HEK293 (cell line): ENCODE results near the gene SORCS3.

Experiments used
- CTCF ChIA-PET: fragments of 350-600 bp; formaldehyde crosslinking; extraction: SDS; loops from one replicate; lab custom pipeline; 2021; ENCODE audit warnings: antibody characterized with exemption; lab: Yijun Ruan, JAX
- POLR2A ChIA-PET: fragments of 300-600 bp; formaldehyde crosslinking; extraction: SDS; loops from one replicate; lab custom pipeline; 2020; ENCODE audit warnings: antibody characterized with exemption, inconsistent platforms; lab: Yijun Ruan, JAX
- H3K27ac ChIP-seq: fragments of 200-500 bp; sonication (Bioruptor generic); 2 replicates; pipeline ENCODE4 v1.5.1; 2014; ENCODE audit warnings: low read depth, low read length, control low read depth, inconsistent platforms; ENCODE audit errors: extremely low read depth
- H3K36me3 ChIP-seq, 2 experiments: fragments of 200-500 bp in 1 of 2; sonication (Bioruptor generic) in 1 of 2; 1 replicate in 1 of 2; 2 replicates in 1 of 2; pipeline ENCODE4 v1.5.1; 2014 to 2017; ENCODE audit warnings: inconsistent platforms in 2 of 2, low read length in 2 of 2; ENCODE audit not compliant: control insufficient read depth in 2 of 2, insufficient read depth in 1 of 2
- H3K4me1 ChIP-seq: fragments of 200-500 bp; sonication (Bioruptor generic); 2 replicates; pipeline ENCODE4 v1.5.1; 2014; ENCODE audit warnings: mild to moderate bottlenecking, low read length, inconsistent platforms; ENCODE audit not compliant: control insufficient read depth, insufficient read depth
- H3K4me3 ChIP-seq: 2 replicates; pipeline ENCODE4 v1.5.1; 2011; ENCODE audit warnings: low read depth, mild to moderate bottlenecking, control low read depth, low read length, moderate library complexity
- H3K9me3 ChIP-seq: fragments of 200-500 bp; sonication (Bioruptor generic); 2 replicates; pipeline ENCODE4 v1.5.1; 2014; ENCODE audit warnings: low read depth, low read length, inconsistent platforms; ENCODE audit not compliant: control insufficient read depth, insufficient read depth
- ATF2 ChIP-seq: fragments of 450-650 bp; formaldehyde crosslinking; IDR thresholded peaks from 2 replicates; pipeline ENCODE4 v1.5.1; 2016; ENCODE audit warnings: missing biosample characterization, missing genetic modification characterization, low read depth
- CTCF ChIP-seq: fragments of 450-650 bp; formaldehyde crosslinking; IDR thresholded peaks from 2 replicates; pipeline ENCODE4 v1.5.1; 2016; ENCODE audit warnings: missing biosample characterization, missing genetic modification characterization
- ELK4 ChIP-seq: IDR thresholded peaks from 2 replicates; pipeline ENCODE4 v1.6.1; 2011; ENCODE audit warnings: mild to moderate bottlenecking, low read depth, low read length, borderline replicate concordance
- GLI4 ChIP-seq: fragments of 450-650 bp; formaldehyde crosslinking; IDR thresholded peaks from 2 replicates; pipeline ENCODE4 v1.5.1; 2016; ENCODE audit warnings: missing biosample characterization, missing genetic modification characterization
- GLIS1 ChIP-seq: fragments of 450-650 bp; formaldehyde crosslinking; IDR thresholded peaks from 2 replicates; pipeline ENCODE4 v1.5.1; 2016; ENCODE audit warnings: missing biosample characterization, missing genetic modification characterization
- KLF8 ChIP-seq: fragments of 450-650 bp; formaldehyde crosslinking; IDR thresholded peaks from 2 replicates; pipeline ENCODE4 v1.5.1; 2016; ENCODE audit warnings: missing biosample characterization, missing genetic modification characterization
- MEIS1 ChIP-seq: sonication (generic); formaldehyde crosslinking; IDR thresholded peaks from 2 replicates; pipeline ENCODE4 v1.8.1; 2022; ENCODE audit warnings: missing genetic modification reagents, mild to moderate bottlenecking, borderline replicate concordance
- MYNN ChIP-seq: fragments of 450-650 bp; formaldehyde crosslinking; IDR thresholded peaks from 2 replicates; pipeline ENCODE4 v1.5.1; 2016; ENCODE audit warnings: missing biosample characterization, missing genetic modification characterization, borderline replicate concordance
- PRDM2 ChIP-seq: fragments of 450-650 bp; formaldehyde crosslinking; IDR thresholded peaks from 2 replicates; pipeline ENCODE4 v1.5.1; 2016; ENCODE audit warnings: missing biosample characterization, missing genetic modification characterization, borderline replicate concordance
- SP2 ChIP-seq: fragments of 450-650 bp; formaldehyde crosslinking; IDR thresholded peaks from 2 replicates; pipeline ENCODE4 v1.5.1; 2016; ENCODE audit warnings: missing biosample characterization, missing genetic modification characterization
- YY1 ChIP-seq: fragments of 450-650 bp; formaldehyde crosslinking; IDR thresholded peaks from 2 replicates; pipeline ENCODE4 v1.5.1; 2018; ENCODE audit warnings: missing biosample characterization, missing genetic modification characterization
- YY2 ChIP-seq: fragments of 450-650 bp; formaldehyde crosslinking; IDR thresholded peaks from 2 replicates; pipeline ENCODE4 v1.5.1; 2016; ENCODE audit warnings: missing biosample characterization, missing genetic modification characterization
- ZBTB8A ChIP-seq: fragments of 450-650 bp; formaldehyde crosslinking; IDR thresholded peaks from 2 replicates; pipeline ENCODE4 v1.5.1; 2016; ENCODE audit warnings: missing biosample characterization, missing genetic modification characterization
- ZNF138 ChIP-seq: fragments of 450-650 bp; formaldehyde crosslinking; IDR thresholded peaks from 2 replicates; pipeline ENCODE4 v1.5.1; 2016; ENCODE audit warnings: missing biosample characterization, missing genetic modification characterization, borderline replicate concordance
- ZNF155 ChIP-seq: fragments of 450-650 bp; formaldehyde crosslinking; IDR thresholded peaks from 2 replicates; pipeline ENCODE4 v1.5.1; 2016; ENCODE audit warnings: missing biosample characterization, missing genetic modification characterization
- ZNF16 ChIP-seq: fragments of 450-650 bp; formaldehyde crosslinking; IDR thresholded peaks from 2 replicates; pipeline ENCODE4 v1.5.1; 2016; ENCODE audit warnings: low read depth, missing biosample characterization, missing genetic modification characterization
- ZNF169 ChIP-seq: fragments of 450-650 bp; formaldehyde crosslinking; IDR thresholded peaks from 2 replicates; pipeline ENCODE4 v1.5.1; 2016; ENCODE audit warnings: missing biosample characterization, missing genetic modification characterization
- ZNF350 ChIP-seq: fragments of 450-650 bp; formaldehyde crosslinking; IDR thresholded peaks from 2 replicates; pipeline ENCODE4 v1.5.0; 2017; ENCODE audit warnings: missing biosample characterization, mild to moderate bottlenecking, missing genetic modification characterization
- ZNF473 ChIP-seq: fragments of 450-650 bp; formaldehyde crosslinking; IDR thresholded peaks from 2 replicates; pipeline ENCODE4 v1.5.1; 2017; ENCODE audit warnings: missing biosample characterization, missing genetic modification characterization
- ZNF558 ChIP-seq: fragments of 450-650 bp; formaldehyde crosslinking; IDR thresholded peaks from 2 replicates; pipeline ENCODE4 v1.5.1; 2016; ENCODE audit warnings: missing biosample characterization, missing genetic modification characterization
- ZNF621 ChIP-seq: fragments of 450-650 bp; formaldehyde crosslinking; IDR thresholded peaks from 2 replicates; pipeline ENCODE4 v1.5.1; 2017; ENCODE audit warnings: missing biosample characterization, missing genetic modification characterization
- ZNF658 ChIP-seq: fragments of 450-650 bp; formaldehyde crosslinking; IDR thresholded peaks from 2 replicates; pipeline ENCODE4; 2016; ENCODE audit warnings: missing biosample characterization, missing genetic modification characterization
- ZNF843 ChIP-seq: fragments of 450-650 bp; formaldehyde crosslinking; IDR thresholded peaks from 2 replicates; pipeline ENCODE4 v1.5.1; 2016; ENCODE audit warnings: missing biosample characterization, missing genetic modification characterization

The SORCS3 gene

DNA sequence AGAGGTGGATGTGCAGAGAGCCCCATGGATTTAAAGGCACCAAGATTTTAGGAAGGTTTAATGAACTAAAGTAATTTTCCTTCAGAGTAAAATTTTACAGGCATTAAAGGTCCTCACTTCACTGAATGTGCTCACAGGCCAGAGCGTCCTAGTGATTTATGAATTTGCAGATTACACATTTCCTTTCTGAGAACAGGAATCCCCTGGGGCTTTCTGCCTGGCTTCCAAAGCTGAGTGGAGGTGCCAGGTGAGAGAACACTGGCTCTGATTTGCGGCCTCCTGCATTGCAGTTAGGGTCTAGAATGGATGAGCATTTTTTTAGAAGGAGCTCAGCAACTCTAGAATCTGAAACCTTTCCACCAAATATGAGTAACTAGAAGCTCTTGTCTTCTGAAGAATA, 194.3 kb downstream of the SORCS3 start:
- H3K4me1 ChIP-seq, result no peaks in the 10 kb centered on the region
- ChIA-PET POLR2A (no interaction called here), CTCF (no interaction called here)
- H3K36me3 ChIP-seq, result no peaks in the 10 kb centered on the region
- TF ChIP-seq ZNF169 (tag by site-specific recombination) (no peak), YY1 (tag by site-specific recombination) (no peak), YY2 (tag by site-specific recombination) (no peak), KLF8 (tag by site-specific recombination) (no peak), MEIS1 (no peak), ZNF843 (no peak), ZBTB8A (tag by site-specific recombination) (no peak), PRDM2 (tag by site-specific recombination) (no peak), GLI4 (tag by site-specific recombination) (no peak), ZNF621 (tag by site-specific recombination) (no peak), ZNF138 (tag by site-specific recombination) (no peak), ZNF473 (tag by site-specific recombination) (no peak)
- no peak overlapping the region for H3K27ac ChIP-seq
- no peaks in the 10 kb centered on the region for H3K9me3 ChIP-seq
- H3K4me3 ChIP-seq, result no peak overlapping the region

DNA sequence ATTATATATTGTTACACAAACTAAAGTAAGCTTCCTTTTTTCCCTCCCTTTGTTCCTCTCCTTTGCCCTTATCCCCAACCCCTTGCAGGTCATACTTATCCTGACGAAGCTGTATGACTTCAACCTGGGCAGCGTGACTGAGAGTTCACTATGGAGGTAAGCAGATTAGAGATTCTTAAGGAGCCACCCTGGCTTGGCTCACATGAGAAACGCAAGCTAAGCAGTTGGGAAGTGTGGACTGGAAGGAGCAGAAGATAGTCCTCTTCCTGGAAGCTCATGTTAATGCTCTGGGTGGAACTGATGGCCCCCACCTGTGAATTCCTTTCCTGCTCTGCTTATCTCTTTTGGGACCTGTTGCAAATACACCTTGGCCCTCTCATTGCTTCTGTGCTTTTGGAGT, 201.6 kb downstream of the SORCS3 start:
- TF ChIP-seq ATF2 (no peak), GLIS1 (tag by site-specific recombination) (no peak), CTCF (no peak), MYNN (tag by site-specific recombination) (no peak), ZNF350 (tag by site-specific recombination) (no peak), ZNF16 (no peak), ZNF558 (no peak), ZNF658 (tag by site-specific recombination) (no peak), ELK4 (no peak), KLF8 (tag by site-specific recombination) (no peak), SP2 (tag by site-specific recombination) (no peak), ZNF155 (no peak)
- TF ChIP-seq, all 188 proteins: peak for 0
- ChIA-PET CTCF (no interaction called here), POLR2A (no interaction called here)
- Histone ChIP-seq H3K27ac (no peak overlapping the region), H3K4me1 (no peaks in the 10 kb centered on the region), H3K9me3 (no peaks in the 10 kb centered on the region), H3K36me3 (no peaks in the 10 kb centered on the region), H3K4me3 (no peak overlapping the region)
